AG04450 (cell line): ENCODE measurements around the gene ZNF429. TPM values are rescaled to one million over a fixed set of nuclear protein-coding genes. Genes with fewer than 3 reads are reported as not detected.

ENCODE experiments used
- CTCF ChIA-PET: fragments of 300-600, 350-600 bp; formaldehyde crosslinking; extraction: SDS; loops from one replicate; lab custom pipeline; 2022; ENCODE audit warnings: antibody characterized with exemption, inconsistent platforms; lab: Charles Lee
- POLR2A ChIA-PET: fragments of 350-600 bp; formaldehyde crosslinking; extraction: SDS; loops from one replicate; lab custom pipeline; 2021; ENCODE audit warnings: antibody characterized with exemption, inconsistent platforms; lab: Yijun Ruan, JAX
- DNase-seq: peaks from one replicate; pipeline ENCODE4 v3.0.0-alpha.2; 2011; ENCODE audit warnings: low read depth, low spot score
- H3K27ac ChIP-seq: one replicate; pipeline ENCODE4 v1.5.1; 2012; ENCODE audit warnings: low read depth, low read length, control low read depth
- H3K27me3 ChIP-seq: one replicate; pipeline ENCODE4 v1.6.0; 2012; ENCODE audit warnings: low read length; ENCODE audit not compliant: control insufficient read depth, insufficient read depth
- H3K4me3 ChIP-seq: 2 replicates; pipeline ENCODE4 v1.5.1; 2011; ENCODE audit warnings: mild to moderate bottlenecking, low read depth, low read length, control low read depth
- H3K9me3 ChIP-seq: 2 replicates; pipeline ENCODE4 v1.5.1; 2012; ENCODE audit warnings: low read length; ENCODE audit not compliant: control insufficient read depth, insufficient read depth
- CTCF ChIP-seq: IDR thresholded peaks from 2 replicates; pipeline ENCODE4 v1.5.1; 2011; ENCODE audit warnings: low read depth, low read length, control low read depth, inconsistent platforms
- polyA minus RNA-seq: library from RNA; depleted of rRNA, polyadenylated mRNA; stranded (reverse); fragments of >200 nt; gene quantifications from 2 replicates; pipeline ENCODE4 v1.2.3, GENCODE V29; 2011; rRNA and poly(A)+ RNA removed
- polyA plus RNA-seq: library from polyadenylated mRNA; depleted of rRNA; stranded (reverse); fragments of >200 nt; gene quantifications from 2 replicates; pipeline ENCODE4 v1.2.3, GENCODE V29; 2011; rRNA removed

ZNF429 gene
- polyA plus RNA-seq = 5.4 and 6.8 TPM in 2 replicates
- polyA minus RNA-seq = 5.1 and 5.3 TPM in 2 replicates

GRCh38 chr19:21505459-21506451 lies at the start of gene ZNF429:
TSS of gene ZNF429 (plus strand) at chr19:21505602. CDS start at chr19:21505772, 170 bp downstream.
- peaks cover 29% of the 10 kb centered on the region for H3K9me3 ChIP-seq
- no peaks in the 10 kb centered on the region for H3K27me3 ChIP-seq
- ChIA-PET POLR2A (interaction anchor here (0.5 to 1.5 kb wide), 8 partner anchors 109 to 578 kb away, joined by 3 to 9 read pairs (median 4); partner anchors contain the start of genes ZNF43, ZNF493, ZNF708 and ZNF714), CTCF (interaction anchor here (0.8 to 1.1 kb wide), 2 partner anchors 10 to 108 kb away, joined by 3 to 6 read pairs; partner anchors contain the start of gene ZNF493)
- H3K4me3 ChIP-seq = peak within 1 kb of the TSS; percentile 88
- no peak for TF ChIP-seq CTCF
- H3K27ac ChIP-seq = peak within 1 kb of the TSS; percentile 84
- DNase-seq = peak; percentile 74

DNA sequence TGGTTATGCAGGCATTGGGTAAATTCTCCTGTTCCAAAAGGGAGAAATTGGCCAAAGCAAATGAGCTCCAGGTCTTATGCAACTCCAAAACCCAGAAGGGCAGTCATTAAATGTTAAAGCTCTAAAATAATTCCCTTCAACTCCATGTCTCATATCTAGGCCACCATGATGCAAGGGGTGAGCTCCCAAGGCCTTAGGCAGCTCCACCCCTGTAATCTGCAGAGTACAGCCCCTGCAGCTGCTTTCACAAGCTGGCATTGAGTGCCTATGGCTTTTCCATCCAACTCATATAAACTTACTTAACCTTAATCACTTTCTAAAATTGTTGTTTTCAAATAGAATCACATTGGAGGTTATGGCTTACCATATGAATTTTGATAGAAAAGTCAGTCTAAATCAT lies 44.7 kb upstream of the ZNF429 start:
- no peak for TF ChIP-seq CTCF
- H3K4me3 ChIP-seq = no peak overlapping the region
- no peaks in the 10 kb centered on the region for H3K27me3 ChIP-seq
- H3K9me3 ChIP-seq = peaks cover 43% of the 10 kb centered on the region
- ChIA-PET POLR2A (no interaction called here), CTCF (no interaction called here)
- no peak overlapping the region for H3K27ac ChIP-seq
- no peak for DNase-seq

DNA sequence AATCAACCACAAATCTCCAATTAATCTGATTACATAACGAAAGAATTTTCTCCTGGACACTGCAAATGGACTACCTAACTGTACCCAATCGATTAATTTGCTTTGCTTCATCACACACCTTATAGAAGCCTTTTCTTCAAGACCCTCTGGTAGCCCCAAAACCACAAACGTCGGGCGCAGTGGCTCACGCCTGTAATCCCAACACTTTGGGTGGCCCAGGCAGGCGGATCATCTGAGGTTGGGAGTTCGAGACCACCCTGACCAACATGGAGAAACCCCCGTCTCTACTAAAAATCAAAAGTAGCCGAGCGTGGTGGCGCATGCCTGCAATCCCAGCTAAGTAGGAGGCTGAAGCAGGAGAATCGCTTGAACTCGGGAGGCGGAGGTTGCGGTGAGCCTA lies 42.9 kb upstream of the ZNF429 start:
- Histone ChIP-seq H3K9me3 (peaks cover 57% of the 10 kb centered on the region), H3K27me3 (no peaks in the 10 kb centered on the region), H3K27ac (no peak overlapping the region), H3K4me3 (no peak overlapping the region)
- no peak for DNase-seq
- CTCF ChIA-PET = no interaction called here
- POLR2A ChIA-PET = no interaction called here
- TF ChIP-seq CTCF = no peak

GRCh38 chr19:21463449-21464105 lies 41.8 kb upstream of the ZNF429 start:
- ChIA-PET CTCF (no interaction called here), POLR2A (no interaction called here)
- Histone ChIP-seq H3K4me3 (no peak overlapping the region), H3K9me3 (peaks cover 57% of the 10 kb centered on the region), H3K27ac (no peak overlapping the region), H3K27me3 (no peaks in the 10 kb centered on the region)
- no peak for DNase-seq
- TF ChIP-seq CTCF = no peak
